Naive thymus-derived CD4-positive, alpha-beta T cell (primary cell): ENCODE results near the gene HNRNPUL1. TPM values are rescaled to one million over a fixed set of nuclear protein-coding genes. Genes with fewer than 3 reads are reported as not detected.

Experiments
- ATAC-seq: fragments of 150-1000 bp; cut with Tn5 transposase; 2 replicates; pipeline ENCODE4 v1.10.0; 2021; ENCODE audit warnings: mild to moderate bottlenecking, moderate library complexity
- CTCF ChIA-PET: fragments of 350-600 bp; sonication (Branson Sonifier 250); formaldehyde crosslinking; loops from one replicate; lab custom pipeline; 2021; ENCODE audit warnings: antibody characterized with exemption; lab: Charles Lee
- POLR2A ChIA-PET: fragments of 350-600 bp; sonication (Branson Sonifier 250); formaldehyde crosslinking; loops from one replicate; lab custom pipeline; 2021; ENCODE audit warnings: antibody characterized with exemption, inconsistent platforms; lab: Charles Lee
- DNase-seq, 9 donors: peaks; one replicate each; pipeline versions ENCODE4 v3.0.0 to v3.0.0-alpha.2; 2020 to 2022; ENCODE audit warnings: mixed read lengths in 1 of 9
- H3K27ac ChIP-seq: one replicate; pipeline ENCODE4 v1.7.0; 2013; ENCODE audit warnings: mild to moderate bottlenecking, low read depth, low read length, moderate library complexity
- H3K27me3 ChIP-seq, 2 donors: one replicate each; pipeline ENCODE4 v1.7.0; 2013; ENCODE audit warnings: low read length in 2 of 2, mild to moderate bottlenecking in 2 of 2, moderate library complexity in 2 of 2; ENCODE audit not compliant: control insufficient read depth in 2 of 2, insufficient read depth in 2 of 2
- H3K36me3 ChIP-seq, 3 experiments: 1 replicate in 2 of 3; 2 replicates in 1 of 3; pipeline ENCODE4 v1.7.0; 2013; ENCODE audit warnings: low read length in 3 of 3, mild to moderate bottlenecking in 3 of 3, moderate library complexity in 1 of 3; ENCODE audit not compliant: insufficient read depth in 3 of 3, control insufficient read depth in 2 of 3
- H3K4me1 ChIP-seq, 2 donors: one replicate each; pipeline ENCODE4 v1.7.0; 2013; ENCODE audit warnings: low read length in 2 of 2, mild to moderate bottlenecking in 2 of 2, moderate library complexity in 1 of 2; ENCODE audit not compliant: control insufficient read depth in 2 of 2, insufficient read depth in 2 of 2
- H3K4me3 ChIP-seq: 2 replicates; pipeline ENCODE4 v1.7.0; 2013; ENCODE audit warnings: mild to moderate bottlenecking, low read length
- H3K9me3 ChIP-seq, 3 experiments: 1 replicate in 2 of 3; 2 replicates in 1 of 3; pipeline ENCODE4 v1.7.0; 2013; ENCODE audit warnings: low read length in 3 of 3; ENCODE audit not compliant: control insufficient read depth in 2 of 3
- H3K27ac Mint-ChIP-seq, 9 donors: one replicate each; pipeline ENCODE4 v1.8.0; 2020 to 2022; ENCODE audit warnings: mixed read lengths in 9 of 9, mild to moderate bottlenecking in 8 of 9, moderate library complexity in 5 of 9, inconsistent platforms in 2 of 9
- H3K27me3 Mint-ChIP-seq, 5 donors: one replicate each; pipeline ENCODE4 v1.8.0; 2021 to 2022; ENCODE audit warnings: mixed read lengths in 5 of 5, mild to moderate bottlenecking in 1 of 5
- H3K36me3 Mint-ChIP-seq, 5 donors: one replicate each; pipeline ENCODE4 v1.8.0; 2020 to 2022; ENCODE audit warnings: mixed read lengths in 5 of 5, mild to moderate bottlenecking in 3 of 5, inconsistent platforms in 1 of 5
- H3K4me1 Mint-ChIP-seq, 7 donors: one replicate each; pipeline ENCODE4 v1.8.0; 2020 to 2022; ENCODE audit warnings: mixed read lengths in 7 of 7, mild to moderate bottlenecking in 3 of 7, inconsistent platforms in 1 of 7
- H3K4me3 Mint-ChIP-seq, 10 donors: one replicate each; pipeline ENCODE4 v1.8.0; 2020 to 2022; ENCODE audit warnings: mild to moderate bottlenecking in 10 of 10, mixed read lengths in 10 of 10, moderate library complexity in 6 of 10, inconsistent platforms in 2 of 10
- H3K9me3 Mint-ChIP-seq, 11 donors: one replicate each; pipeline ENCODE4 v1.8.0; 2020 to 2022; ENCODE audit warnings: mixed read lengths in 11 of 11, mild to moderate bottlenecking in 4 of 11, inconsistent platforms in 1 of 11, moderate library complexity in 1 of 11
- intact Hi-C, 2 donors: fragments of 100-400 bp; cut with micrococcal nuclease; formaldehyde crosslinking; loops; one replicate each; pipeline ENCODE4 v1.15.1; 2023
- polyA plus RNA-seq, 2 donors: library from polyadenylated mRNA; unstranded; fragments of 300-500 nt; fragmentation: Illumina TruSeq; gene quantifications; one replicate each; pipeline ENCODE4 v1.2.3, GENCODE V29; 2021
- total RNA-seq, 6 experiments: library from RNA in 5 of 6; stranded (reverse) in 5 of 6; gene quantifications; 1 replicate in 5 of 6; 2 replicates in 1 of 6; pipeline ENCODE4 v1.2.3 and lab custom pipeline; 2021 to 2026

Gene HNRNPUL1
- total and polyA plus RNA-seq, 7 experiments from 2014 or later = 51.4 to 319 (median 270) TPM

GRCh38 chr19:41332468-41332867 is 68.3 kb downstream of the HNRNPUL1 start:
- POLR2A ChIA-PET = interaction anchor here (0.6 kb wide), 1 partner anchor 8 kb away, joined by 3 read pairs; no protein-coding TSS in a partner anchor
- H3K4me1 Mint-ChIP-seq = peaks cover 30 to 61% (median 50%) of the 10 kb centered on the region in 7 donors
- H3K4me3 Mint-ChIP-seq = peak overlapping the region in 1 of 10 donors; percentile 43
- peaks cover 15 to 41% (median 25%) of the 10 kb centered on the region in 5 donors for H3K36me3 Mint-ChIP-seq
- CTCF ChIA-PET = interaction anchor here (2.3 kb wide), 1 partner anchor 23 kb away, joined by 8 read pairs; no protein-coding TSS in a partner anchor
- no peak overlapping the region for H3K27ac ChIP-seq
- peaks cover 22 to 48% of the 10 kb centered on the region in 2 donors for H3K4me1 ChIP-seq
- ATAC-seq (no peak), DNase-seq (no peak)
- H3K36me3 ChIP-seq = peaks cover 4 to 65% (median 26%) of the 10 kb centered on the region in 3 experiments
- H3K9me3 ChIP-seq = no peaks in the 10 kb centered on the region
- H3K27me3 Mint-ChIP-seq = no peaks in the 10 kb centered on the region
- H3K4me3 ChIP-seq = no peak overlapping the region
- no peaks in the 10 kb centered on the region for H3K27me3 ChIP-seq
- intact Hi-C loops = no loop called here
- H3K9me3 Mint-ChIP-seq = peaks cover 0 to 4% (median 0%) of the 10 kb centered on the region in 11 donors
- peak overlapping the region in 7 of 9 donors; percentile 3 to 88 (median 58) for H3K27ac Mint-ChIP-seq

GRCh38 chr19:41334793-41335192 is 70.6 kb downstream of the HNRNPUL1 start:
- Mint-ChIP-seq H3K36me3 (peaks cover 19 to 32% (median 26%) of the 10 kb centered on the region in 5 donors), H3K4me3 (peak overlapping the region in 1 of 10 donors; percentile 50), H3K27ac (peak overlapping the region in 6 of 9 donors; percentile 25 to 80 (median 44)), H3K4me1 (peaks cover 17 to 52% (median 40%) of the 10 kb centered on the region in 7 donors), H3K27me3 (no peaks in the 10 kb centered on the region), H3K9me3 (peaks cover 0 to 4% (median 0%) of the 10 kb centered on the region in 11 donors)
- ChIA-PET CTCF (interaction anchor here (0.5 kb wide), 1 partner anchor 263 kb away, joined by 5 read pairs; no protein-coding TSS in a partner anchor), POLR2A (interaction anchor here (1.2 to 1.7 kb wide), 2 partner anchors 12 to 13 kb away, joined by 5 read pairs; no protein-coding TSS in a partner anchor)
- Histone ChIP-seq H3K4me3 (no peak overlapping the region), H3K9me3 (no peaks in the 10 kb centered on the region), H3K4me1 (peaks cover 4 to 34% of the 10 kb centered on the region in 2 donors), H3K27ac (no peak overlapping the region), H3K36me3 (peaks cover 4 to 88% (median 32%) of the 10 kb centered on the region in 3 experiments), H3K27me3 (no peaks in the 10 kb centered on the region)
- DNase-seq (no peak), ATAC-seq (peak; percentile 57)
- intact Hi-C loops = no loop called here

- POLR2A ChIA-PET = interaction anchor here (1.1 to 1.7 kb wide), 3 partner anchors 11 to 27 kb away, joined by 3 to 5 read pairs (median 5); no protein-coding TSS in a partner anchor
- Mint-ChIP-seq H3K36me3 (peaks cover 17 to 33% (median 26%) of the 10 kb centered on the region in 5 donors), H3K4me1 (peaks cover 14 to 52% (median 40%) of the 10 kb centered on the region in 7 donors)
Measured at GRCh38 chr19:41335467-41335866, 71.3 kb downstream of the HNRNPUL1 start.

GRCh38 chr19:41339936-41340335 is 75.8 kb downstream of the HNRNPUL1 start:
- Histone ChIP-seq H3K27ac (no peak overlapping the region), H3K4me1 (peaks cover 26 to 32% of the 10 kb centered on the region in 2 donors), H3K36me3 (peaks cover 23 to 81% (median 44%) of the 10 kb centered on the region in 3 experiments), H3K9me3 (no peaks in the 10 kb centered on the region), H3K27me3 (no peaks in the 10 kb centered on the region), H3K4me3 (no peak overlapping the region)
- Mint-ChIP-seq H3K27ac (peak overlapping the region in 3 of 9 donors; percentile 44 to 64 (median 49)), H3K4me3 (no peak overlapping the region), H3K27me3 (no peaks in the 10 kb centered on the region), H3K36me3 (peaks cover 5 to 38% (median 19%) of the 10 kb centered on the region in 5 donors), H3K4me1 (peaks cover 6 to 61% (median 50%) of the 10 kb centered on the region in 7 donors), H3K9me3 (peaks cover 0 to 3% (median 0%) of the 10 kb centered on the region in 11 donors)
- ATAC-seq = no peak
- CTCF ChIA-PET = interaction anchor here (0.5 to 1.4 kb wide), 2 partner anchors 12 to 26 kb away, joined by 3 read pairs; no protein-coding TSS in a partner anchor
- POLR2A ChIA-PET = interaction anchor here (0.6 to 1.5 kb wide), 3 partner anchors 12 to 94 kb away, joined by 3 to 7 read pairs (median 3); no protein-coding TSS in a partner anchor
- no peak for DNase-seq
- intact Hi-C loops = no loop called here

More at GRCh38 chr19:41335467-41335866, 71.3 kb downstream of the HNRNPUL1 start:
- ATAC-seq (no peak), DNase-seq (no peak)
- Mint-ChIP-seq H3K4me3 (peak overlapping the region in 1 of 10 donors; percentile 33), H3K27me3 (no peaks in the 10 kb centered on the region), H3K27ac (peak overlapping the region in 3 of 9 donors; percentile 10 to 77 (median 67)), H3K9me3 (peaks cover 0 to 4% (median 0%) of the 10 kb centered on the region in 11 donors)
- no peak overlapping the region for H3K27ac ChIP-seq
- peaks cover 2 to 29% of the 10 kb centered on the region in 2 donors for H3K4me1 ChIP-seq
- H3K27me3 ChIP-seq = no peaks in the 10 kb centered on the region
- peaks cover 4 to 88% (median 33%) of the 10 kb centered on the region in 3 experiments for H3K36me3 ChIP-seq
- intact Hi-C loops = no loop called here
- H3K4me3 ChIP-seq = no peak overlapping the region
- CTCF ChIA-PET = interaction anchor here (1.0 kb wide), 1 partner anchor 113 kb away, joined by 3 read pairs; no protein-coding TSS in a partner anchor
- no peaks in the 10 kb centered on the region for H3K9me3 ChIP-seq

- H3K4me1 ChIP-seq = peaks cover 27 to 35% of the 10 kb centered on the region in 2 donors
- H3K4me3 ChIP-seq = no peak overlapping the region
- DNase-seq = no peak
- peak overlapping the region in 8 of 9 donors; percentile 24 to 84 (median 70) for H3K27ac Mint-ChIP-seq
- no peaks in the 10 kb centered on the region for H3K27me3 Mint-ChIP-seq
- intact Hi-C loops = loop anchor here in 1 of 2 donors (1.0 kb wide), 1 partner anchor 9 kb away; no protein-coding TSS in a partner anchor
- H3K27ac ChIP-seq = no peak overlapping the region
- H3K9me3 ChIP-seq = no peaks in the 10 kb centered on the region
- no peaks in the 10 kb centered on the region for H3K27me3 ChIP-seq
- ATAC-seq = peak; percentile 60
- peaks cover 0 to 2% (median 0%) of the 10 kb centered on the region in 11 donors for H3K9me3 Mint-ChIP-seq
- H3K4me1 Mint-ChIP-seq = peaks cover 12 to 61% (median 42%) of the 10 kb centered on the region in 7 donors
- H3K36me3 ChIP-seq = peaks cover 31 to 82% (median 59%) of the 10 kb centered on the region in 3 experiments
- peaks cover 5 to 42% (median 24%) of the 10 kb centered on the region in 5 donors for H3K36me3 Mint-ChIP-seq
- POLR2A ChIA-PET = interaction anchor here (0.6 to 2.2 kb wide), 5 partner anchors 10 to 197 kb away, joined by 3 to 9 read pairs (median 5); no protein-coding TSS in a partner anchor
- CTCF ChIA-PET = interaction anchor here (0.6 to 2.3 kb wide), 5 partner anchors 10 to 150 kb away, joined by 3 to 5 read pairs (median 3); no protein-coding TSS in a partner anchor
- peak overlapping the region in 9 of 10 donors; percentile 32 to 72 (median 63) for H3K4me3 Mint-ChIP-seq
Measured at GRCh38 chr19:41341669-41342490, 77.7 kb downstream of the HNRNPUL1 start.
